ENCODE results near the gene ERF.

The ERF gene

DNA sequence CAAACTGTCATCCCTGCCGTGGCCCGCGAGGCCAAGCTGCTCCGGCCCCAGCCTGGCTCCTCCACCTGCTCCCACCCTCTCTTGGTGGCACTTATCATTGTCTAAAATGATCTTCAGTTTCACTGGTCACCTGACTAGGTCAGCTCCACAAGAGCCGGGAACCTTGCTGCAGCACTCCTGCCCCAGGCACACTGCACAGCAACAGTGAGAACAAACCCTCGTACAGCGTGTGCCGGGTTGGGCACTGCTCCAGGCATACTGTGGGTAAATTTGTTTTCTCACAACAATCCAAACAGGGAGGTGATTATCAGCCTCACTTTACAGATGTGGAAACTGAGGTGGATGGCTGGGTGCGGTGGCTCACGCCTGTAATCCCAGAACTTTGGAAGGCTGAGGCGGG lies 46.3 kb downstream of the ERF start:
- DNase-seq (ENCODE audit: low read depth): no peak
- H3K4me3 ChIP-seq (ENCODE audit: control insufficient read depth, low read depth, low read length): no peak overlapping the region
- no peak for TF ChIP-seq CTCF (conservative IDR thresholded peaks at IDR 0.05; ENCODE audit: control insufficient read depth, insufficient read depth, low read depth, low read length)

GRCh38 chr19:42207767-42208271 lies 47.1 kb downstream of the ERF start:
- peak; percentile 83 for DNase-seq (ENCODE audit: low read depth)
- TF ChIP-seq CTCF (conservative IDR thresholded peaks at IDR 0.05; ENCODE audit: control insufficient read depth, insufficient read depth, low read depth, low read length): no peak
- no peak overlapping the region for H3K4me3 ChIP-seq (ENCODE audit: control insufficient read depth, low read depth, low read length)

DNA sequence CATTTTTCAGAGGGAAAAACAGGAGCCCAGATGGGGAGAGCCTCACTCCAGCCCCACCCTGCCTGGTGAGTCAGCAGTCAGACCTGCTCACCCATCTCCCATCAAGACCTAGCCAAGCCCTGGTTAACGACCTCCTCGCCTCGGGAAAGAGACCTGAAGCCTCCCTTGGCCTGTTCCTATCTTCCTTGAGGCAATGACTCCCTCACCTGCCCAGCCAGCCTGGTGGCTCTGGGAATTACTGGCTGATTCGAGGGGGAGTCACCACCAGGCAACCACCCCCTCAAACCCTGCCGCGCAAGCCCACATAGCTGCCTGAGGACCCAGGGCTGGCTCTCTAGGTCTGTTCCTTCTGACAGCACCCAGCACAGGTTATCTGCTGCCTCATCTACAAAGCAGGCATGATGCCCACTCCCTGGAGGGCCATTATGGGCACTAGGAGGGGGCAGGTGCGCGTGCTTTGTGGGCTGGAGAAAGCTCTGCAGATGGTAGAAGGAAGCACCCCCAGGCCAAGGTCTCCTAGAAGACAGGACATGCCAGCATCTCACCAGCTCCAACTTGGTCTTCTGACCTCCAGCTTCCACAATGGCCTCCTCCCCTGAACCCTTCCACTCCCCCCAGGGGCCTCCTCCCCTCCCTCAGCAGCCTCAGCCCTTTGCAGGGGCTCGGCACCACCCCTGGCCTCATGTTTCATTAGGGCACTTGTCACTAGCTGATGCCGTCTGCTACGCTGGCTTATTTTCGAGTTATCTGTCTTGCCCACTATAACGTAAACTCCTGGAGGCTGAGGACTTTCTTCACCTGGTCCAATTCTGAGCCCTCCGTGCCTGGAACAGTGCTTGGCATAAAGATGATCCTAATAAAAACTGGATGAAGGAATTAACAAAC lies 47.8 kb downstream of the ERF start:
- TF ChIP-seq CTCF (conservative IDR thresholded peaks at IDR 0.05; ENCODE audit: control insufficient read depth, insufficient read depth, low read depth, low read length): no peak
- peak; percentile 63 for DNase-seq (ENCODE audit: low read depth)
- H3K4me3 ChIP-seq (ENCODE audit: control insufficient read depth, low read depth, low read length): no peak overlapping the region

GRCh38 chr19:42204664-42205063 lies 50.3 kb downstream of the ERF start:
- DNase-seq (ENCODE audit: low read depth): no peak
- no peak for TF ChIP-seq CTCF (conservative IDR thresholded peaks at IDR 0.05; ENCODE audit: control insufficient read depth, insufficient read depth, low read depth, low read length)
- no peak overlapping the region for H3K4me3 ChIP-seq (ENCODE audit: control insufficient read depth, low read depth, low read length)

DNA sequence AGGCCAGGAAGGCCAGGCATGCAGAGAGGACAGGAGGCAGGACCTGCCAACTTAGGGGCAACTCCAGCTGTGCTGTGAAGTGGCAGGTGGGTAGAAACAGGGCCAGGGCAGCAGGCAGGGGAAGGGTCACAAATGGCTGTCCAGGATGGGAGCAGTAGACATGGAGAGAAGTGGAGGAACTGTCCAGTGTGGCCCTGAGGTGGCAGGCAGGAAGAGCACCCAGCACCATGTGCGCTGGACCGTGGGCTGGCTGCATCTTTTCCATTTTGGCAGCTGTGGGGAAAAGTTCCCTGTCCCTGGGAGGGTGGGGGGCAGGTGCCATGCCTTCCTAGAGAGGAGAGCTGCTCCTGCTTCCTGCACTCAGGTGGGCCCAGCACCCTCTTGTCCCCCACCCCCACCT lies 51.2 kb downstream of the ERF start:
- no peak overlapping the region for H3K4me3 ChIP-seq (ENCODE audit: control insufficient read depth, low read depth, low read length)
- TF ChIP-seq CTCF (conservative IDR thresholded peaks at IDR 0.05; ENCODE audit: control insufficient read depth, insufficient read depth, low read depth, low read length): no peak
- no peak for DNase-seq (ENCODE audit: low read depth)

GRCh38 chr19:42202290-42202880 lies 52.5 kb downstream of the ERF start:
- no peak for TF ChIP-seq CTCF (conservative IDR thresholded peaks at IDR 0.05; ENCODE audit: control insufficient read depth, insufficient read depth, low read depth, low read length)
- DNase-seq (ENCODE audit: low read depth): no peak
- H3K4me3 ChIP-seq (ENCODE audit: control insufficient read depth, low read depth, low read length): no peak overlapping the region

Data from fibroblast of mammary gland (primary cell).